ENCODE data around the gene ADCY7.
"Not testable (repeated sequence)": the region's sequence is repeated elsewhere in the genome, so short reads cannot be mapped to it uniquely, and the experiment has no call there.

ADCY7 gene

DNA sequence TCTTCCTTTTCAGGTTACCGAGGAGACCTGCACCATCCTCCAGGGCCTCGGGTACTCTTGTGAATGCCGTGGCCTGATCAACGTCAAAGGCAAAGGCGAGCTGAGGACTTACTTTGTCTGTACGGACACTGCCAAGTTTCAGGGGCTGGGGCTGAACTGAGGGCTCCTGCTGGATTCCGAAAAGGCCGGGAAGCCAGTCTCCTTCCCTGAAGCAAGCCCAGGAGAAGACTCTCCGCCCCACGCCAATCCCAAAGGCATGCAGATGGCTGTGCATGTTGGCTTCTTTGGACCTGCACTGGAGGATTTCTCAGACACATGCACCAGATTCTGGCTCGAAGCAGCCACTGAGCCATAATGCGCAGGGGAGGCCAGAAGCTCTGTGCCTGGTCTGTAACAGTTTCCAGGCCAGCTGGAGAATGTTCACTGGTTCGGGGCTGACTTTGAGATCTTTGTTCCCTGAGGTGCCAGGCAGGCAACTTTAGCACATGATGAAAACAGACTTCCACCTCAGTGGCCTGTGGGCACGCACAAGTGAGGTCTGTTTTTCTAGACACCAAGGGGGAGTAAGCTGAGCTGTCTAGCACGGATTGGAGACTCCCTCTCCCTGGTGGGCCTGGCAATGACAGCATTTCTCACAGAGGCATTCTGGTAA is 49.1 kb downstream of the ADCY7 start:
- DNase-seq = no peak

DNA sequence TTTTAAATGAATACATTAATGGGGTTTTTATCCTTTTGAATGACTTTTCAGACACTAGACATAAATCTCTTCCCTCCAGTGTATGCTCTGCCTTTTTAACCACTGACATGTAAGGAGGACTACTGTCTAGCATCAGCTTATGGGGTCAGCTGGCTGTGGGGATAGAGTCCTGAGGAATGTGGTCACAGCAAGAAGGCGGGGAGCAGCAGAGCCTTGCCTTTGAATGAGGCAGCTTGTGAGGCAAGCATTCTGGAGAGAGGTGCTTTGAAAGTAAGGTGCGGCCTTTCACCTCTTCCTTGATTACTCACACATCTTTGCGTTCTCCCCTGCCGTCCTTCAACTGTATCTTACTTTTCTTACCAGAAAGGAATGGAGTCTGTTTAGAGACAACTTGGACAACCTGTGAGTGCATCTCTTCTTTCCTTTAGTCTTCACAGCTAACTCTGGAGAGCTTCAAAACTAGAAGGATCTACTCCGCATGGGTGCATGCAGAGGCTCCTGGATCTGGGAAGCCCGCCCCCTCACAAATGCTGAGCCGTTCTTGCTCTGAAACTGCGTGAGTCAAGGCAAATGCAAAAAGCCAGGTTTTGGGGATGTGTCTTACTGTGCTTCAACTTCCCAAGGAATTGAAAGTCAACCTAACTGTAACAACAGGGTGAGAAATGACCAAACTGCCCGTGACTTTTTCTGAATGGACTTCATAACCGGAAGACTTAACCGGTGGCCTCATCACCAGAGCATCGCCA is 49.9 kb downstream of the ADCY7 start:
- DNase-seq = no peak

DNA sequence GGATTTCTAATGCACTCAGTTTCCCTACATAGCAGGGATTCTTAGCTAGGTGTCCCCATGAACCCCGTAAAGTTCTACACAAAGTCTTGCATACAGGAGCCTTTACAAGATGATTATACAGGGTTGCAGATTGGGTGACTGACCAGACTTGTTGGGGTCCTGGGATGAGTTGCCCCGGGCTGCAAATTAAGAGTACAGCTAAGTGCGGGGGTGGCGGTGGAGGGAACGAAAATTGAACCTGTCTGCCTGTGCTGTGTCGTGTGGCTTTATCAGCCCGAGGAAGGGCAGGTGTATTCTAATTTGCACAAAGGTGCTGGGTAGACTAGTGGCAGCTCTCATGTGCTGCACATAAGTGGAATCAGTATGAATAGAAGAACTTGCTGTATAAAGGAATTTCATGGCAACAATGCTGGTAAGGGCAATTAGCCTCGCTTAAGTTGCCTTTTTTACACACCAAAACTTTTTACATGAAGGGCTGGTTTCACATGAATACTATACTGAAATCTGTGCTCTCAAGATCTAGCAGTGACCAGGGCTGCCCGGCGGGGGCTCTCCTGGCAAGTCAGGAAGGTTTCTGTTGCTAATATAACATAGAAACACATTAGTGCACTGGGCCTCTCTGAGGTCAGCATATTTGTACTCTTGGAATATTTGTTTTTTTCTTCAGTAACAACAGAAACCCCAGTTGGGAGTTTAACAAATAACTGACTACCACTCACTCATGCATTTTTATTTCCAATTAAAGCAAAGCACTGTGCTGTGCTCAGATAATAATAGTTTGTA is 50.7 kb downstream of the ADCY7 start:
- DNase-seq = no peak

DNA sequence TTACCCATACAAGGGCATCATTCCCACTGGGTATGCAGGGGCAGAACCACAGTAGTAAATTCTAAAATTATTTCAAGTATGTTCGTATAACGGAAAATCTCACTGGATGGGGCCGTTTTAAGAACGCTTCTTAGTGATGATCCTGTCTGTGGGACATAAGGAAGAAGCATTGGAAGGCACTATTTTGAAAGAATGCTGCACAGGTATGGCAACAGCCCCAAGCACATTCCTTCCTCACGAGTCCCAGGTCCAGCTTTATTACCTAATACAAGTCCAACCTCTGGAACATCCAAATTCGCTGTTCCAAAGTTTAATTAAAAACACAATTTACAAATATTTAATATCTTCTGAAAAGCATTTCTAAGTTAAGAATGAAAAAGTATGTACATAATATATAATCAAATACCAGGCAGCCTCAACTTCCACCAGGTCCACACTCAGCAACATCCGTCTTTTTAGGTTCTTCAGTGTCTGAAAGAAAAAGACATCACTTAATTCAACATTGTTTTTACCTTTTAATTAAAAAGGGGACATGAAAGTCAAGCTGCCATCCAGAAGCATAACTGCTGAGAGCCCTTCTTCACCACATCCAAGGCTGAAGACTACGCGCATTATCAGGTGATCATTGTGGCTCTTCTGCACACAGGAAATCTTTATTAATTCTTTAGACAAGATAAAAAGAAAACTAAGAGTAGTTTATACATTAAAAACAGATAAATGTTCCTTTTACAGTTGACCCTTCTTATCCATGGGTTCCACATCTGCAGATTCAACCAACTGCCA is 52.6 kb downstream of the ADCY7 start:
- DNase-seq = no peak

DNA sequence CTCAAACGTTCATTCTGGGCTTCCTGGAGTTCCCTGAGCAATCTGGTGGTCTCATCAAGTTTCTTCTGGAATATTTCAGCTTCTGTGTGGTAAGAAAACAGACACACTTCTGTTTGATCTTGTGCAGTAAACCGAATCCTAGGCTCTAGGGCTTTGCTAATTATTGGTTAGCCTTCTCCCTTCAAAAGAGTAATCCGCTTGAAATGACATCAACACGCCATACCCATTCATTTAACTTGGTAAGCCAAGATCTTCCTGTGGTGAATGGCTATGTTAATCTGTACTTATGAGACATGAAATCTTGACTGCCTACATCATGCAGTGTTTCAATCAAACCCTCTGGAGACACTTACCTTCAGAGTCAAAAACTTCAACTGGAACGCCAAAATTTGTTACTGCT is 54.0 kb downstream of the ADCY7 start:
- DNase-seq = no peak

DNA sequence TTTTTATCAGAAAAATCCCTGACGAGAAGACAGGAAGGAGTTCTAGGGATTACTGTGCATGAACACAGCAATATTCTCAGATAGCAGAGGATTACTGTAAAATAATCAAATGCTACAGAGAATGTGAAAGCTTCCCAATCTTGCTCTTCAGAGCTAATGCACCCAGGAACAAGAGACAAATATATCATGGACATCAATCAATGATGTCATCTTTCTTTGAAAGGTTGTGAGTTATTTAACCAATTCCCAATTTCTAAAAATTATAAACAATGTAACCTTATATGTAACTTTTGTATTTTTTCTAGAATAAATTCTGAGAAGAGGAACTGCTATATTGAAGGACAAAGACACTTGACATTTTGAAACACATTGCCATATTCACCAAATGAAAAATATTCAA is 56.0 kb downstream of the ADCY7 start:
- DNase-seq = no peak

DNA sequence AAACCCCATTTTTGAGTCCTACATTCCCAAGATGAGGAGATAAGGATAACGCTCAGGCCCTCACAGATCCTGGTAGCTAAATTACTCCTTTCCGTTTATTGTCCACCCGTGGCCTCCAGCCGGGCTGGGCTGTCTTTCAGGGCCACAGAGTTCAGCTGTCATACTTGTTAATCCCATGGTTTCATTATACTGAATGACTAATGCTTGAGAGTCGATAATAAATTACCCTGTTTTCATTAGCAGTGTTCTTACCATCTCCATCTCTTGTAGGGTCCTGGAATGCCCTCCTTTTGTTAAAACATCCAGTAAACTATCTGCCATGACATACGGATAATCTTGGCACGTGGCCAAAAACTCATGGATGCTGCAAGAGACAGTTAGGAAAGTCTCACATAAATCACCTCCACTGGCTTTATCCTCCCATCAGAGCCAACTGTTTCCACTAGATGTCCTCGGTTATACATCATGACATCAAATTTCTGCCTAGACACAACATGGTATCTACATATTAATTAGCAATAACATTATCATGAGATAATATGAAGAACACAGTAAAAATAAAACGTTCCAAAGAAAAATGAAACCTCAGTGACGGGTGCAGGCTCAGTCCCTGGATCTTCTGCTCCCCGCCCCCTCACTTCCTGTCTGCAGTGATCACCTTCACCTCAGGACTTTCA is 57.1 kb downstream of the ADCY7 start:
- DNase-seq = peak; percentile 41 to 80

DNA sequence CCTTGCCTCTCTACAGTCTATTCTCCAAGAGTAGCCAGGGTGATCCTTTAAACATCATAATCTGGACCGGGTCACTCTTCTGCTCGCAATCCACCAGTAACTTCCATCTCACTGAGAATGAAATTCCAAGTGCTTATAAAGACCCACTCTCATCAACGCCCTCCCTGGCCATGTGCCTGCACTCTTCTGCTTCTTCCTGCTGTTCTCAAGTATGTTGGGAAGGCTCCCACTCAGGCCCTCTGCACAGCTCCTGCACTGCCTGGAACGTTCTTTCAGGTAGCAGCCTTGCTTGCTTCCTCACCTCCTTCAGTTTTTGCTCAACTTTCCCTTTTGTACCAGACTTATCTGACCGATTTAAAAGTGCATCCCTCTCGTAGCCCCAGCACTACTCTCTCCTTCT is 58.0 kb downstream of the ADCY7 start:
- no peak for DNase-seq

DNA sequence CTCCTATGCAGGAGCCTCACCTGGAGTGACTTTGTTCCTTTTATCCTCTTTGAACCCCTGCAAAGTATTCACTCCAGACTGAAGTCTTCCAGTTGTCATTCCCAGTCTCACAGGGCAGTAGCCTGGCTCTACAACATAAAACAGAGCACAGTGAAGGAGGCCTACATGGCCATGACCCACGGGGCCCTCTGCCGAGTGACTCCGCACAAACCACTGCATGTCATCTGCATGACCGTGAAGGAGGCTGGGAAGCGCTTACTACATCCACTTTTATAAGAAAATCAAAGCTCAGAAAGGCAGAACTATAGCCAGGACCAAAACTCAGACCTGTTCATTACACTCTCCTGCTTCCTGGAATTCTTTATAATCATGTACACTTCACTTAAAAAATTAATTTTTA is 59.9 kb downstream of the ADCY7 start:
- no peak for DNase-seq

DNA sequence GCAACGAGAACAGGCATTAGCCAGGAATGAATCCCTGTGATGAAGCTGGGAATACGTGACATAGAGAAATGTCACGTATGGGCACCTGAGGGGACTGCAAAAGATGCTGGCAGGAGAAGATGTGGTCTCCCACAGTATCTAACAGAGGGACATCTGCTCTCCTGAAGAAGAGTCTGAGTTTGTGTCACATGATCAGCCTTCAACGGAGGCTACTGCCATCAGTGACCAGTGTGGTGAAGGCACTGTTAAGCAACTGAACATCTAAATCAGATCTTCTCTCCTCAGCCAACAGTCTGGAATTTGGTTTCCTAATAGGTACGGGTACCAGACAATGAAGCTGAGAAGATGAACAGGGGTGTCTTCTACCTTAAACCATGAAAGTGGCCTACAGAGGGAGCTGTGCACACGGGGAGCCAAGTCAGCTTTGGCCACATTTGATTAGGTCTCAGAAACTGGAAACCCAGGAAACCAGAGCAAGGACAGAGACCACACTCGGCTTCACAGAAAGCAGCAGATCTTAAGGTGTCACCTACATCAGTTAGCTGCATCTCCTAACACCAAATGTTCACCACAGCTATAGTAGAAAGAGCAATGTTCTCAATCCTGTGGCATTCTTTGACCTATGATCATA is 60.6 kb downstream of the ADCY7 start:
- DNase-seq = peak; percentile 23

DNA sequence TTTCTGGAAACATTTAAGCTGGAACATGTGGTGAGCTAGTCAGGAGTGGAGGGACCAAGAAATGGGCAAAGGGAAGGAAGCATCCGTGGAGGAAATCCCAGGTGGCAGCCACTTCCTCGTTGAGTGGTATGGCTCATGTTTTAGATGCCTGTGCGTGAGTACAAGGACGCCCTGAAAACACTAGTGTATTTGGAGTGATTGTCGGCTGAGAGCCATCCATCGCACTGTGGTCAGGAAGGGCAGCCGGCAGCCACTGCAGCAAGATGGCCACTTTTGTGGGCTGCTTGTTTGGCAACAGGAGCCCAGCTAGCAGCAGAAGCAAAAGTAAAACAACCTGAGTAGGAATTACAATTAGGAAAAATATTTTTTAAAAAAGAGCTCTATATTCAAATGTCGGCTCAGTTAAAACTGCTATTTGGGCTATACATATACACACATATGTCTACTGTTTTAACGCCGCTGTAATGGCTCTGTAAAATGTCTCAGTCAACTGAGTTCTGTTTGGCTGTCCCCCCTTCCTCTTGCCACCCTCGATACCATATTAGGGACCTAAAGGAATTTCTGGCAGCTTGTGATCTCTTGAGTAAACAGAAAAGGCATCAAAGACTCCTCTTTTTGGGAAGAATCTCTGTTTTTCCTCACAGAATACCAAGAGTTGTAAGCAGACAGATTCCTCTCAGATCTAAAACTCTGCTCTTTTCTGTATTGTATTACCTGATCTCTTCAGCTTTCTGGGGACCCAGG is 63.3 kb downstream of the ADCY7 start:
- DNase-seq = no peak

DNA sequence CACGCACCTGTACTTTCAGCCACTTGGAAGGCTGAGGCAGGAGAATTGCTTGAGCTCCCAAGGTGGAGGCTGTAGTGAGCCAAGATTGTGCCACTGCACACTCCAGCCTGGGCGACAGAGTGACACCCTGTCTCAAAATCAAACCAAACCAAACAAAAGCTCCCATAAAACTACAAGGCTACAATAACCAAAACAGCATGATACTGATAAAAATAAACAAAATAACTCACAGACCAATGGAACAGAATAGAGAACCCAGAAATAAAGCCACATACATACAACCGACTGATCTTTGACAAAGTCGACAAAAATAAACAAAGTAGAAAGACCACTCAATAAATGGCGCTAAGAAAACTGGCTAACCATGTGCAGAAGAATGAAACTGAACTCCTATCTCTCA is 65.2 kb downstream of the ADCY7 start:
- DNase-seq = no peak

DNA sequence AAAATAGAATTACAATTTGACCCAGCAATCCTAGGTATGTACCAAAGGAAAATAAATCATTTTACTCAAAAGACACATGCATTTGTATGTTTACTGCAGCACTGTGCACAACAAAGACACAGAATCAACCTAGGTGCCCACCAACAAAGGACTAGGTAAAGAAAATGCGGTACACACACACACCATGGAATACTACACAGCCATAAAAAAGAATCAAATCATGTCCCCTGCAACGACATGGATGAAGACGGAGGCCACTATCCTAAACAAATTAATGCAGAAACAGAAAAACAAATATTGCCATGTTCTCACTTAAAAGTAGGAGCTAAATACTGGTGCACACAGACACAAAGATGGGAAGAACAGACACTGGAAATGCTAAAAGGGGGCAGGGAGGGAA is 66.2 kb downstream of the ADCY7 start:
- DNase-seq = no peak

DNA sequence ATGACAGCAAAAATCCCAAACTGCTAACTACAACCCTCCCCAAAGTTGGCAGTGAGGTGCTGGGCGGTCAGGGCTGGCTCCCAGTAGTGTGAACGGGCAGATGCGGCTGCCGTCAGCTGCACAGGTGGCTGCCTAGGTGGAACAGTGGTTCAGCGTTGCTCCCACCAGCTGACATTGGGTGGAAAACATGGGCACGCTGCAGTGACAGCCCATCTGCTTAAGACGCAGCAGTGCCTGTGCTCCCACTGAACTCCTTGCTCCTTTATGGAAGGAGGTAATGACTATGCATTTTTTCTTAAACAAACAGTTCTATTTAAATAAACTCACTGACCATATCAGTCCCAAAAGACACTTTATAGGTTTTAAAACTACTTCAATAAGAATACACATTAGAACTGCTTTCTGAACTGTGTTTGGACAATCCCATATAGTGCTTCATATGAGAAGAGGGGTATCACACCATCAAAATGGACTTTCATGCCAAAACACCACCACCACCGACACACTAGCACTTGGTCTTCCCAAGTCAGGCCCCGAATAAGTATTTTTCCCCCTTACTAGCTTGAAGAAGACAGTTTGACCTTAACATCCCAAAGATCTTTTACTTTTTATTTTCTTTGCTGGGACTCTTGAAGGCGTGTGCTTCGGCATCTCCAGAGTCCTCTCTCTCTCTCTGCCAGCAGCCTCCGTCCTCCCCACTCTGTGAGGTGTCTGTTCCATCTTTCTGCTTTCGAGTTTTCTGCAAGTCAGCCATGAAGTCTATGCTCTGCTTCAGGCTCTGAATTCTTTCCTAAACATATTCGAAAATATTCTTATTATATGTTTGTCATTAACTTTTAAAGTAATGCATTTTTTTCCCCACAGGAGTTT is 68.0 kb downstream of the ADCY7 start:
- no peak for DNase-seq

DNA sequence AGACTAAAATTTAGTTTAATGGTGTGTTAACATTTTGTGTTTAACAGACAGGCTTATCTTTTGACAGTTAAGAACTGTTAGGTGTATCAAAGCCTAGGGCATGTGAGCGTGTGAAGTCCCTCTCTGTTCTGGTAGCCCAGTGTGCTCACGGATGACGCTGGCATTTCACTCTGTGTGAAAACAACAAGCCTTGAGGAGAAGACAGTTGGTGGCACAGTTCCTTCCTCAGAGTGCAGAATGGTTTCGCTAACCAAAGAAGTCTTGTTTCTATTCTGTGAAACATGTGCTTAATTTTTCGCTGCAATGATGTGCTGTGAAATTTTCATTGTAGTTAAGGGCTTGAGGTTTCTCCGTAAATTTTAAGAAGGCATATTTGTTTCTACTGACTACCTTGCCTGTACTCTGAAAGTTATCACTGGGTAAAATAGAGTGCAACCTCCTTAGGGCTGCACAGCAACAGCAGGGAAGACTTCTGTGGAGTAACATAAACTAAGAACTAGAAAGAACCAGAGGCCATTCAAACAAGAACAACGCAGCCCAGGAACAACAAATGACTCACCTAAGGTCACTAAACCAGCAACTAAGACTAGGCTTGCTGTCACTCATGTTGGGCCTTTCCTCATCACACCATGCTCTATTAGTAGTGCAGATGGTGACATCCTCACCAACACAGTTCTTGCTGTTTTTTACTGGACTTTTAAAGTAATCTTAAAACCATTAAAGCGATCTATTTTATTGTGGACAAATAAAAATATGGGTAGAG is 69.0 kb downstream of the ADCY7 start:
- no peak for DNase-seq

DNA sequence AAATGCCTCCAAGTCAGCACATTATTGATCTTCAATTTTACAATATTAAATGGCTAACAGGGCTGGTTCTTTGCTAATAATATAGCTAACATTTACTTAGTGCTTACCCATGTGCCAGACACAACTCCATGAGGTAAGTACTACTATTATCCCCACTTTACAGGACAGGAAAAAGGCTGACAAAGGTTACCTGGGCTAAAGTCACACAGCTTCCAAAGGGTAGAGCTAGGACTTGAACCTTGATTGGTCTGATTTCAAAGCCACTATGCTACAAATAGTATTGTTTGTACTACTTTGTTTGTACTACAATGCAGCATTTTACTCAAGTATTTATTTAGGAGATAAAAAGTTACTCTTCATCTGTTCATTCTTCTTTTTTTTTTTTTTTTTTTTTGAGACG is 70.5 kb downstream of the ADCY7 start:
- DNase-seq = no peak

DNA sequence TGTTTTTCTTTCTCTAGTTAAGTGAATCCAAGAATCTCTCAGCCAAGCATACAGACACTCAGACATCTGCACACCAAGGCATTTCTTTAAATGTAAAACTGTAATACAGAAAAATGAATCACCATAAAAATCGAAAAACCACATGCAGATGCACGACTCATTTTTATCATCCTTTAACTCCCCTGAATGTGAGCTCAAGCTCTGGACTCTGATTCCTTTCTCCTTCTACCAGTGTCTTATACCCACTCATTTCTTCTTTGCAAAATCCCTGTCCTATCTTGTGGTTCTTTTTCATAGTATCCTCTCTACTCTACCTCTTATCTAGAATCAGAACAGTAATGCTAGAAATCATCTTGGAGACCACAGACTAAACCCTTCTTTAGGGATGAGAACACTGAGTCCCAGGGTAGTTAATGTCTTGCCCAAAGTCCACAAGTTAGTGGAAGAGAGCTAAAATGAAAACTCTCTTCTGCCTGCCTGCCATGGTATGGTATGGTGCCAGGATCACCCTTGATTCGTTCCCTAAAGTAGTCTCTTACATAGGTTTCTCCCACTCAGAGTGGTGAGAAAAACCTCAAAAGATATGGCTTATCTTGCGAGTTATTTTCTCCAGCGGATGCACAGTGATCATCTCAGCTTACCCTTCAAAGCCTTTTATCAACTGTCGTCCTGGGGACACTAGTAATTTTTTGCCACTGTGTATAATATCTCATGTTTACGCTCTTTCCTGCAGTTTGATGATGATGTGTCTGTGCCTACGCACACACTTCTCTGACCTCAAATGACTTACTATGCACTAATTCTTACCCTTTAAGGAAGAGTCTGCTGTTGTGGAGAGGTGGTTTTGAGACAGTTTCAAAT is 72.2 kb downstream of the ADCY7 start:
- no peak for DNase-seq

DNA sequence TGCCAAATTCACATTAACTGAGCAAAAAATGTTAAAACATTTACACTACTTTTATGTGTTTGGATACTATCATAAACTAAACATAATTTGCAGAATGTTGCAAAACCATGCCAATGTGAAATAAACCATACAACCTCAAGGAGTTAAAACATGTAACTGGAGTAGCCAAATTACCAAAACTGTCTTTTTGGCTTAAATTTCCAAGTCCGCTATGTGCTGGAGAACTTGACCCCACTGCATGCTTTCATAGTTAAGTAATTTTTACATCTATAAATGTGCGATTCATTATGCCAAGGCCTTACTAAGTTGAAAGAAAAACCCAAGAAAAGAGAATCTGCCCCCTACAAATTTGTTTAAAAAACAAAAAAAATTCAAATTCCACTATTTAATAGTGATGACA is 74.2 kb downstream of the ADCY7 start:
- no peak for DNase-seq

DNA sequence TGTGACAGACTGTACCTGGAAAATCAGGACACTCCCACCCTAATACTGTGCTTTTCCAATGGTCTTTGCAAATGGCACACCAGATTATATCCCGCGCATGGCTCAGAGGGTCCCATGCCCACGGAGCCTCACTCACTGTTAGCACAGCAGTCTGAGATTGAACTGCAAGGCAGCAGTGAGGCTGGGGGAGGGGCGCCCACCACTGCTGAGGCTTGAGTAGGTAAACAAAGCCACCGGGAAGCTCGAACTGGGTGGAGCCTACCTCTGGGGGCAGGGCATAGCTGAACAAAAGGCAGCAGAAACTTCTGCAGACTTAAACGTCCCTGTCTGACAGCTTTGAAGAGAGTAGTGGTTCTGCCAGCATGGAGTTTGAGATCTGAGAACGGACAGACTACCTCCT is 77.2 kb downstream of the ADCY7 start:
- not testable (repeated sequence) for DNase-seq
